HEK293 (cell line): ENCODE data around the gene SPCS2.

ENCODE experiments used
- CTCF ChIA-PET: fragments of 350-600 bp; formaldehyde crosslinking; extraction: SDS; loops from one replicate; lab custom pipeline; 2021; ENCODE audit warnings: antibody characterized with exemption; lab: Yijun Ruan, JAX
- POLR2A ChIA-PET: fragments of 300-600 bp; formaldehyde crosslinking; extraction: SDS; loops from one replicate; lab custom pipeline; 2020; ENCODE audit warnings: antibody characterized with exemption, inconsistent platforms; lab: Yijun Ruan, JAX
- H3K27ac ChIP-seq: fragments of 200-500 bp; sonication (Bioruptor generic); 2 replicates; pipeline ENCODE4 v1.5.1; 2014; ENCODE audit warnings: low read depth, low read length, control low read depth, inconsistent platforms; ENCODE audit errors: extremely low read depth
- H3K36me3 ChIP-seq, 2 experiments: fragments of 200-500 bp in 1 of 2; sonication (Bioruptor generic) in 1 of 2; 1 replicate in 1 of 2; 2 replicates in 1 of 2; pipeline ENCODE4 v1.5.1; 2014 to 2017; ENCODE audit warnings: inconsistent platforms in 2 of 2, low read length in 2 of 2; ENCODE audit not compliant: control insufficient read depth in 2 of 2, insufficient read depth in 1 of 2
- H3K4me1 ChIP-seq: fragments of 200-500 bp; sonication (Bioruptor generic); 2 replicates; pipeline ENCODE4 v1.5.1; 2014; ENCODE audit warnings: mild to moderate bottlenecking, low read length, inconsistent platforms; ENCODE audit not compliant: control insufficient read depth, insufficient read depth
- H3K4me3 ChIP-seq: 2 replicates; pipeline ENCODE4 v1.5.1; 2011; ENCODE audit warnings: low read depth, mild to moderate bottlenecking, control low read depth, low read length, moderate library complexity
- H3K9me3 ChIP-seq: fragments of 200-500 bp; sonication (Bioruptor generic); 2 replicates; pipeline ENCODE4 v1.5.1; 2014; ENCODE audit warnings: low read depth, low read length, inconsistent platforms; ENCODE audit not compliant: control insufficient read depth, insufficient read depth
- GLI2 ChIP-seq: fragments of 450-650 bp; formaldehyde crosslinking; IDR thresholded peaks from 2 replicates; pipeline ENCODE4; 2017; ENCODE audit warnings: missing biosample characterization, missing genetic modification characterization, low read depth, borderline replicate concordance
- ZBTB17 ChIP-seq: fragments of 450-650 bp; formaldehyde crosslinking; IDR thresholded peaks from 2 replicates; pipeline ENCODE4 v1.5.1; 2016; ENCODE audit warnings: missing biosample characterization, missing genetic modification characterization
- ZNF155 ChIP-seq: fragments of 450-650 bp; formaldehyde crosslinking; IDR thresholded peaks from 2 replicates; pipeline ENCODE4 v1.5.1; 2016; ENCODE audit warnings: missing biosample characterization, missing genetic modification characterization
- ZNF2 ChIP-seq: fragments of 450-650 bp; formaldehyde crosslinking; IDR thresholded peaks from 2 replicates; pipeline ENCODE4 v1.5.1; 2016; ENCODE audit warnings: missing biosample characterization, missing genetic modification characterization
- ZNF239 ChIP-seq: fragments of 450-650 bp; formaldehyde crosslinking; IDR thresholded peaks from 2 replicates; pipeline ENCODE4 v1.5.1; 2016; ENCODE audit warnings: missing biosample characterization, missing genetic modification characterization
- ZNF292 ChIP-seq: fragments of 450-650 bp; formaldehyde crosslinking; IDR thresholded peaks from 2 replicates; pipeline ENCODE4 v1.5.1; 2016; ENCODE audit warnings: low read depth, missing biosample characterization, missing genetic modification characterization, borderline replicate concordance
- ZNF302 ChIP-seq: fragments of 450-650 bp; formaldehyde crosslinking; IDR thresholded peaks from 2 replicates; pipeline ENCODE4 v1.5.1; 2016; ENCODE audit warnings: missing biosample characterization, missing genetic modification characterization, low read depth
- ZNF335 ChIP-seq: fragments of 450-650 bp; formaldehyde crosslinking; conservative IDR thresholded peaks from 2 replicates; pipeline ENCODE4 v1.5.1; 2016; ENCODE audit warnings: missing biosample characterization, missing genetic modification characterization
- ZNF423 ChIP-seq: fragments of 450-650 bp; formaldehyde crosslinking; IDR thresholded peaks from 2 replicates; pipeline ENCODE4 v1.5.1; 2016; ENCODE audit warnings: missing biosample characterization, missing genetic modification characterization
- ZNF514 ChIP-seq: fragments of 450-650 bp; formaldehyde crosslinking; IDR thresholded peaks from 2 replicates; pipeline ENCODE4 v1.5.1; 2016; ENCODE audit warnings: missing biosample characterization, missing genetic modification characterization
- ZNF530 ChIP-seq: fragments of 450-650 bp; formaldehyde crosslinking; IDR thresholded peaks from 2 replicates; pipeline ENCODE4 v1.5.1; 2016; ENCODE audit warnings: low read depth, missing biosample characterization, missing genetic modification characterization
- ZNF558 ChIP-seq: fragments of 450-650 bp; formaldehyde crosslinking; IDR thresholded peaks from 2 replicates; pipeline ENCODE4 v1.5.1; 2016; ENCODE audit warnings: missing biosample characterization, missing genetic modification characterization
- ZNF596 ChIP-seq: fragments of 450-650 bp; IDR thresholded peaks from 2 replicates; pipeline ENCODE4 v1.5.0; 2018; ENCODE audit warnings: missing biosample characterization, mild to moderate bottlenecking, missing genetic modification characterization, moderate library complexity
- ZNF624 ChIP-seq: fragments of 450-650 bp; formaldehyde crosslinking; IDR thresholded peaks from 2 replicates; pipeline ENCODE4 v1.5.1; 2017; ENCODE audit warnings: missing biosample characterization, missing genetic modification characterization
- ZNF658 ChIP-seq: fragments of 450-650 bp; formaldehyde crosslinking; IDR thresholded peaks from 2 replicates; pipeline ENCODE4; 2016; ENCODE audit warnings: missing biosample characterization, missing genetic modification characterization
- ZXDB ChIP-seq: fragments of 450-650 bp; formaldehyde crosslinking; IDR thresholded peaks from 2 replicates; pipeline ENCODE4 v1.5.1; 2016; ENCODE audit warnings: missing biosample characterization, missing genetic modification characterization
- TF ChIP-seq, protein P1 (sequence below): fragments of 450-650 bp; formaldehyde crosslinking; optimal IDR thresholded peaks from 2 replicates; pipeline ENCODE3; 2016; ENCODE audit warnings: missing biosample characterization, mild to moderate bottlenecking, missing genetic modification characterization
- TF ChIP-seq, protein P2 (sequence below): fragments of 450-650 bp; formaldehyde crosslinking; IDR thresholded peaks from 2 replicates; pipeline ENCODE4 v1.5.1; 2016; ENCODE audit warnings: missing biosample characterization, missing genetic modification characterization
- TF ChIP-seq, protein P3 (sequence below): fragments of 450-650 bp; formaldehyde crosslinking; IDR thresholded peaks from 2 replicates; pipeline ENCODE4 v1.5.1; 2016; ENCODE audit warnings: missing biosample characterization, missing genetic modification characterization, borderline replicate concordance
- TF ChIP-seq, protein P4 (sequence below): fragments of 450-650 bp; formaldehyde crosslinking; IDR thresholded peaks from 2 replicates; pipeline ENCODE4 v1.5.1; 2016; ENCODE audit warnings: missing biosample characterization, missing genetic modification characterization

The SPCS2 gene

DNA sequence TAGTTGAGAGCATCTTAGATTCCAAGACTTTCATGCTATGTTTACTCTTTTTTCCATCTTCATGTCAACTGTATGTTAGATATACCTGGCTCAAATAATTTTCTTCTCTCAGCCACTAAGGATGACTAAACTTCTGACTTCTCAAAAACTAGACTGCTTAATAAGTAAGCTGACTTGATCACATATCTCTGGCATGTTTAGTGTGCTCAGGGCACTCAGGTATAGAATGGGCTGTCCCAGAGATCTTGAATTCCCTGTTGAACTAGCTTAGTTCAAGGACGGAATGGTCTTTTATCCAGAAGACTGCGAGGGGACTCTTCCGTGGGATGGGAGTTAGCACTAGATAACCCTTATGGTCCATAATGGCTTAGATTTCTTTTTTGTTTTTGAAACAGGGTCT, 52.6 kb downstream of the SPCS2 start:
- POLR2A ChIA-PET: no interaction called here
- no peak overlapping the region for H3K27ac ChIP-seq
- no peaks in the 10 kb centered on the region for H3K9me3 ChIP-seq
- CTCF ChIA-PET: interaction anchor here (1.0 to 3.1 kb wide), 5 partner anchors 13 to 72 kb away, joined by 3 to 17 read pairs (median 6); partner anchors contain the start of gene NEU3
- H3K36me3 ChIP-seq: peaks cover 0 to 21% of the 10 kb centered on the region in 2 experiments; a peak in 1 of 3 replicates
- H3K4me3 ChIP-seq: no peak overlapping the region
- TF ChIP-seq ZNF155 (tag by site-specific recombination): no peak
- TF ChIP-seq ZNF514 (tag by site-specific recombination): no peak
- TF ChIP-seq ZNF423 (tag by site-specific recombination): no peak
- TF ChIP-seq GLI2 (tag by site-specific recombination): no peak
- no peak for TF ChIP-seq ZNF624 (tag by site-specific recombination)
- TF ChIP-seq ZNF558 (tag by site-specific recombination): no peak
- TF ChIP-seq ZNF292: no peak
- TF ChIP-seq ZNF302 (tag by site-specific recombination): no peak
- no peak for TF ChIP-seq ZNF596 (tag by site-specific recombination)
- TF ChIP-seq, protein P1, sequence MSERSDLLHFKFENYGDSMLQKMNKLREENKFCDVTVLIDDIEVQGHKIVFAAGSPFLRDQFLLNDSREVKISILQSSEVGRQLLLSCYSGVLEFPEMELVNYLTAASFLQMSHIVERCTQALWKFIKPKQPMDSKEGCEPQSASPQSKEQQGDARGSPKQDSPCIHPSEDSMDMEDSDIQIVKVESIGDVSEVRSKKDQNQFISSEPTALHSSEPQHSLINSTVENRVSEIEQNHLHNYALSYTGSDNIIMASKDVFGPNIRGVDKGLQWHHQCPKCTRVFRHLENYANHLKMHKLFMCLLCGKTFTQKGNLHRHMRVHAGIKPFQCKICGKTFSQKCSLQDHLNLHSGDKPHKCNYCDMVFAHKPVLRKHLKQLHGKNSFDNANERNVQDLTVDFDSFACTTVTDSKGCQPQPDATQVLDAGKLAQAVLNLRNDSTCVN (tag by site-specific recombination): no peak
- TF ChIP-seq ZNF239 (tag by site-specific recombination): no peak
- TF ChIP-seq, protein P2, sequence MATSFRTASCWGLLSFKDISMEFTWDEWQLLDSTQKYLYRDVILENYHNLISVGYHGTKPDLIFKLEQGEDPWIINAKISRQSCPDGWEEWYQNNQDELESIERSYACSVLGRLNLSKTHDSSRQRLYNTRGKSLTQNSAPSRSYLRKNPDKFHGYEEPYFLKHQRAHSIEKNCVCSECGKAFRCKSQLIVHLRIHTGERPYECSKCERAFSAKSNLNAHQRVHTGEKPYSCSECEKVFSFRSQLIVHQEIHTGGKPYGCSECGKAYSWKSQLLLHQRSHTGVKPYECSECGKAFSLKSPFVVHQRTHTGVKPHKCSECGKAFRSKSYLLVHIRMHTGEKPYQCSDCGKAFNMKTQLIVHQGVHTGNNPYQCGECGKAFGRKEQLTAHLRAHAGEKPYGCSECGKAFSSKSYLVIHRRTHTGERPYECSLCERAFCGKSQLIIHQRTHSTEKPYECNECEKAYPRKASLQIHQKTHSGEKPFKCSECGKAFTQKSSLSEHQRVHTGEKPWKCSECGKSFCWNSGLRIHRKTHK (tag by site-specific recombination): no peak
- TF ChIP-seq ZXDB (tag by site-specific recombination): no peak
- TF ChIP-seq ZNF530 (tag by site-specific recombination): no peak
- no peak for TF ChIP-seq ZNF335 (tag by site-specific recombination)
- TF ChIP-seq, protein P3, sequence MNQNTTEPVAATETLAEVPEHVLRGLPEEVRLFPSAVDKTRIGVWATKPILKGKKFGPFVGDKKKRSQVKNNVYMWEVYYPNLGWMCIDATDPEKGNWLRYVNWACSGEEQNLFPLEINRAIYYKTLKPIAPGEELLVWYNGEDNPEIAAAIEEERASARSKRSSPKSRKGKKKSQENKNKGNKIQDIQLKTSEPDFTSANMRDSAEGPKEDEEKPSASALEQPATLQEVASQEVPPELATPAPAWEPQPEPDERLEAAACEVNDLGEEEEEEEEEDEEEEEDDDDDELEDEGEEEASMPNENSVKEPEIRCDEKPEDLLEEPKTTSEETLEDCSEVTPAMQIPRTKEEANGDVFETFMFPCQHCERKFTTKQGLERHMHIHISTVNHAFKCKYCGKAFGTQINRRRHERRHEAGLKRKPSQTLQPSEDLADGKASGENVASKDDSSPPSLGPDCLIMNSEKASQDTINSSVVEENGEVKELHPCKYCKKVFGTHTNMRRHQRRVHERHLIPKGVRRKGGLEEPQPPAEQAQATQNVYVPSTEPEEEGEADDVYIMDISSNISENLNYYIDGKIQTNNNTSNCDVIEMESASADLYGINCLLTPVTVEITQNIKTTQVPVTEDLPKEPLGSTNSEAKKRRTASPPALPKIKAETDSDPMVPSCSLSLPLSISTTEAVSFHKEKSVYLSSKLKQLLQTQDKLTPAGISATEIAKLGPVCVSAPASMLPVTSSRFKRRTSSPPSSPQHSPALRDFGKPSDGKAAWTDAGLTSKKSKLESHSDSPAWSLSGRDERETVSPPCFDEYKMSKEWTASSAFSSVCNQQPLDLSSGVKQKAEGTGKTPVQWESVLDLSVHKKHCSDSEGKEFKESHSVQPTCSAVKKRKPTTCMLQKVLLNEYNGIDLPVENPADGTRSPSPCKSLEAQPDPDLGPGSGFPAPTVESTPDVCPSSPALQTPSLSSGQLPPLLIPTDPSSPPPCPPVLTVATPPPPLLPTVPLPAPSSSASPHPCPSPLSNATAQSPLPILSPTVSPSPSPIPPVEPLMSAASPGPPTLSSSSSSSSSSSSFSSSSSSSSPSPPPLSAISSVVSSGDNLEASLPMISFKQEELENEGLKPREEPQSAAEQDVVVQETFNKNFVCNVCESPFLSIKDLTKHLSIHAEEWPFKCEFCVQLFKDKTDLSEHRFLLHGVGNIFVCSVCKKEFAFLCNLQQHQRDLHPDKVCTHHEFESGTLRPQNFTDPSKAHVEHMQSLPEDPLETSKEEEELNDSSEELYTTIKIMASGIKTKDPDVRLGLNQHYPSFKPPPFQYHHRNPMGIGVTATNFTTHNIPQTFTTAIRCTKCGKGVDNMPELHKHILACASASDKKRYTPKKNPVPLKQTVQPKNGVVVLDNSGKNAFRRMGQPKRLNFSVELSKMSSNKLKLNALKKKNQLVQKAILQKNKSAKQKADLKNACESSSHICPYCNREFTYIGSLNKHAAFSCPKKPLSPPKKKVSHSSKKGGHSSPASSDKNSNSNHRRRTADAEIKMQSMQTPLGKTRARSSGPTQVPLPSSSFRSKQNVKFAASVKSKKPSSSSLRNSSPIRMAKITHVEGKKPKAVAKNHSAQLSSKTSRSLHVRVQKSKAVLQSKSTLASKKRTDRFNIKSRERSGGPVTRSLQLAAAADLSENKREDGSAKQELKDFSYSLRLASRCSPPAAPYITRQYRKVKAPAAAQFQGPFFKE (tag by site-specific recombination): no peak
- TF ChIP-seq ZBTB17 (tag by site-specific recombination): no peak
- H3K4me1 ChIP-seq: no peaks in the 10 kb centered on the region

DNA sequence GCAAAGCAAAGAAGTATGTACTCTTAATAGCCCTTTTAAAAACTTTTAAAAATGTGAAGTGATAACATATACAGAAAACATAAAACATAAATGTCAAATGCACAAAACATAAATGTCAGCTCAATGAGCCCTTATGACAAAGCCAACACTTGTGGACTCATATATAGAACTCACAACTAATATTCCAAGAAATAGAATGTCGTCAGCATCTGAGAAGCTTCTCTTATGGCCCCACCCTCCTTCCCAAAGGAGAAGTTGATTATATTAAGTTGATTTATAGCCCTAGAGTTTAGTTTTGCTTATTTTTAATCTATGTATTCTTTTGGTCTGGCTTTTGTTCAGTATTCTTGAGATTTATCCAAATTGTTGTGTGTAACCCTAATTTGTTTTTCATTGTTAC, 53.5 kb downstream of the SPCS2 start:
- no peaks in the 10 kb centered on the region for H3K9me3 ChIP-seq
- H3K4me1 ChIP-seq: no peaks in the 10 kb centered on the region
- ChIA-PET CTCF (interaction anchor here (0.6 to 3.1 kb wide), 6 partner anchors 14 to 574 kb away, joined by 3 to 17 read pairs (median 6); partner anchors contain the start of gene NEU3), POLR2A (no interaction called here)
- no peak overlapping the region for H3K4me3 ChIP-seq
- no peak overlapping the region for H3K27ac ChIP-seq
- TF ChIP-seq, protein P4, sequence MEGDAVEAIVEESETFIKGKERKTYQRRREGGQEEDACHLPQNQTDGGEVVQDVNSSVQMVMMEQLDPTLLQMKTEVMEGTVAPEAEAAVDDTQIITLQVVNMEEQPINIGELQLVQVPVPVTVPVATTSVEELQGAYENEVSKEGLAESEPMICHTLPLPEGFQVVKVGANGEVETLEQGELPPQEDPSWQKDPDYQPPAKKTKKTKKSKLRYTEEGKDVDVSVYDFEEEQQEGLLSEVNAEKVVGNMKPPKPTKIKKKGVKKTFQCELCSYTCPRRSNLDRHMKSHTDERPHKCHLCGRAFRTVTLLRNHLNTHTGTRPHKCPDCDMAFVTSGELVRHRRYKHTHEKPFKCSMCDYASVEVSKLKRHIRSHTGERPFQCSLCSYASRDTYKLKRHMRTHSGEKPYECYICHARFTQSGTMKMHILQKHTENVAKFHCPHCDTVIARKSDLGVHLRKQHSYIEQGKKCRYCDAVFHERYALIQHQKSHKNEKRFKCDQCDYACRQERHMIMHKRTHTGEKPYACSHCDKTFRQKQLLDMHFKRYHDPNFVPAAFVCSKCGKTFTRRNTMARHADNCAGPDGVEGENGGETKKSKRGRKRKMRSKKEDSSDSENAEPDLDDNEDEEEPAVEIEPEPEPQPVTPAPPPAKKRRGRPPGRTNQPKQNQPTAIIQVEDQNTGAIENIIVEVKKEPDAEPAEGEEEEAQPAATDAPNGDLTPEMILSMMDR (tag by site-specific recombination): no peak
- TF ChIP-seq ZNF658 (tag by site-specific recombination): no peak
- no peak for TF ChIP-seq ZNF2 (tag by site-specific recombination)
- no peak for TF ChIP-seq ZNF335 (tag by site-specific recombination)
- peaks cover 0 to 24% of the 10 kb centered on the region in 2 experiments; a peak in 1 of 3 replicates for H3K36me3 ChIP-seq
